ENCODE results near the gene USE1.
A peak's percentile ranks its signal among the peaks of the same experiment; 100 is the strongest.

Gene USE1

DNA sequence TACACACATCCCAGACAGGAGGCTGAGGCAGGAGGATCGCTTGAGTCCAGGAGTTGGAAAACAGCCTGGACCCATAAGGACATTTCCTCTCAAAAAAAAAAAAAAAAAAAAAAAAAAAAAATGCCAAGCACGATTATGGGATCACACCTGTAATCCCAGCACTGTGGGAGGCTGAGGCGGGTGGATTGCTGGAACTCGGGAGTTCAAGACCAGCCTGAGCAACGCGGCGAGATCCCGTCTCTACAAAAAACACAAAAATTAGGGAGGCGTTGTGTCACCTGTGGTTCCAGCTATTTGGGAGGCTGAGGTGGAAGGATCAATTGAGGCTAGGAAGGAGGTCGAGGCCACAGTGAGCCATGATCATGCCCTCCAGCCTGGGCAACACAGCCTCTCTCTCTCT is 9.9 kb downstream of the USE1 start:
- in situ Hi-C loops (cut with HindIII; ENCODE audit: low sequenced_read_pairs), result no loop called here
- TF ChIP-seq, protein P1, sequence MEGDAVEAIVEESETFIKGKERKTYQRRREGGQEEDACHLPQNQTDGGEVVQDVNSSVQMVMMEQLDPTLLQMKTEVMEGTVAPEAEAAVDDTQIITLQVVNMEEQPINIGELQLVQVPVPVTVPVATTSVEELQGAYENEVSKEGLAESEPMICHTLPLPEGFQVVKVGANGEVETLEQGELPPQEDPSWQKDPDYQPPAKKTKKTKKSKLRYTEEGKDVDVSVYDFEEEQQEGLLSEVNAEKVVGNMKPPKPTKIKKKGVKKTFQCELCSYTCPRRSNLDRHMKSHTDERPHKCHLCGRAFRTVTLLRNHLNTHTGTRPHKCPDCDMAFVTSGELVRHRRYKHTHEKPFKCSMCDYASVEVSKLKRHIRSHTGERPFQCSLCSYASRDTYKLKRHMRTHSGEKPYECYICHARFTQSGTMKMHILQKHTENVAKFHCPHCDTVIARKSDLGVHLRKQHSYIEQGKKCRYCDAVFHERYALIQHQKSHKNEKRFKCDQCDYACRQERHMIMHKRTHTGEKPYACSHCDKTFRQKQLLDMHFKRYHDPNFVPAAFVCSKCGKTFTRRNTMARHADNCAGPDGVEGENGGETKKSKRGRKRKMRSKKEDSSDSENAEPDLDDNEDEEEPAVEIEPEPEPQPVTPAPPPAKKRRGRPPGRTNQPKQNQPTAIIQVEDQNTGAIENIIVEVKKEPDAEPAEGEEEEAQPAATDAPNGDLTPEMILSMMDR (IDR thresholded peaks at IDR 0.05; ENCODE audit: low read depth, low read length, missing control alignments), result no peak
- DNase-seq (ENCODE audit: low read depth), result no peak
- no peak overlapping the region for H3K4me3 ChIP-seq (ENCODE audit: low read depth, low read length)

DNA sequence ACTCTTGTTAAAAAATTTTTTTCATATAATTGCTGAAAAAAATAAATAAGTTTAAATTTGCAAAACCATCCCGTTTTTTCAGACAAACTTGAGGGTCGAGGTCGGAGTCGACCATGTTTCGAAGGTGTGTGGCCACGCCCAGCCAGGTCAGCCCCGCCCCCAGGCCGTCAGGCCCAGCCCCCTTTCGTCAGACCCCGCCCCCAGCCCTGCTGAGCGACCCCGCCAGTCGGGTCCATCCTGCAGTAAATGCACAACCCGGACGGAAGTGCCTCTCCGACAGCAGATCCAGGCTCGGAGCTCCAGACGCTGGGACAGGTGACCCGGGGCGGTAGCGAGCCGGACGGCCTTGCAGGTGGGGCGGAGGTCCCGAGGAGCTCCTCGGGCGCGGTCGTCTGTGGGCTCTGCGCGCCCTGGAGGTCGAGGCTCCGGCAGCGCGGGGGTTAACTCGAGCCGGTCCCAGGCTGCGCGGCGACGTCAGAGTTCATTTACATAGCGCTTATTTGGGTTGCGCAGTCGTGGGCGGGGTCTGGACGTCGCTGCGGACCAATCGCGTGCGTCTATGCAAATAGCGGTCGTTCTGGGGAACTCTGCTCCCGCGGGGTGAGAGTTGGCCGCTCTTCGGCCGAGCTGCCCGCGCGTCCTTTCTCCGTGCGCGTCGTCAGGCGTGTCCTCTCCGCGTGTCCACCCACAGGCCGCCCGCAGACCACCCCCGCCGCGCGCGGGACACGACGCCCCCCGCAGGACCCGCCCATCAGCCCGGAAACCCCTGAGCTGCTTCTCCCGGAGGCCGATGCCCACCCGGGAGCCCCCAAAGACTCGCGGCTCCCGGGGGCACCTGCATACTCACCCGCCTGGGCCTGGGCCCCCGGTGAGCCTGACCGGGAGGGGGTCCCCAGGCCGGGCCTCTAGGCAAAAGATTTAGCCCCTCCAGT is 11.1 kb downstream of the USE1 start, which contains the start of gene OCEL1:
OCEL1 (plus strand) TSS at position 225 of the 932 bp plus-strand sequence; CDS start at position 247, 22 bp downstream.
- in situ Hi-C loops (cut with HindIII; ENCODE audit: low sequenced_read_pairs), result no loop called here
- DNase-seq (ENCODE audit: low read depth), result peak; percentile 92
- TF ChIP-seq, protein P1 (IDR thresholded peaks at IDR 0.05; ENCODE audit: low read depth, low read length, missing control alignments), result no peak
- peak within 1 kb of the TSS; percentile 66 for H3K4me3 ChIP-seq (ENCODE audit: low read depth, low read length)

DNA sequence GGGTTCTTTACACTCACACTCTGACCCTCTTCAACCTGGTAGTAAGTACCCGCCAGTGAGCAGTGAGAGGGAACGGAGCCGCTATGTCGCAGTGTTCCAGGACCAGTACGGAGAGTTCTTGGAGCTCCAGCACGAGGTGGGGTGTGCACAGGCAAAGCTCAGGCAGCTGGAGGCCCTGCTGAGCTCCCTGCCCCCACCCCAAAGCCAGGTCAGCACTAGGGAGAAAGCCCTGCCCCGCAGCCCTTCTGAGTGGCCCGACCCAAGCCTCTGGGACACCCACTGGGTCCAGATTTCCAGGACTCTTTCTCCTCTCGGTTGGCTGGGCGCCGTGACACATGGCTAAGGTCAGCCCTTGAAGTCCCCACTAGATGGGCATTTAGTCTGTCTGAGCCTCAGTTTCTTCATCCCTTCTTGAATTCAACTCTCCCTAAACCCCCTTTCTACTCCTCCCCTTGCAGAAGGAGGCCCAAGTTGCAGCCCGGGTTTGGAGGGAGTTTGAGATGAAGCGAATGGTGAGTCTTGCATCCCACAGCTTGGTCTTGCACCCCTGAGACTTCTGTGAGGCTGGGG is 12.7 kb downstream of the USE1 start:
- TF ChIP-seq, protein P1 (IDR thresholded peaks at IDR 0.05; ENCODE audit: low read depth, low read length, missing control alignments), result no peak
- in situ Hi-C loops (cut with HindIII; ENCODE audit: low sequenced_read_pairs), result no loop called here
- no peak for DNase-seq (ENCODE audit: low read depth)
- H3K4me3 ChIP-seq (ENCODE audit: low read depth, low read length), result no peak overlapping the region

DNA sequence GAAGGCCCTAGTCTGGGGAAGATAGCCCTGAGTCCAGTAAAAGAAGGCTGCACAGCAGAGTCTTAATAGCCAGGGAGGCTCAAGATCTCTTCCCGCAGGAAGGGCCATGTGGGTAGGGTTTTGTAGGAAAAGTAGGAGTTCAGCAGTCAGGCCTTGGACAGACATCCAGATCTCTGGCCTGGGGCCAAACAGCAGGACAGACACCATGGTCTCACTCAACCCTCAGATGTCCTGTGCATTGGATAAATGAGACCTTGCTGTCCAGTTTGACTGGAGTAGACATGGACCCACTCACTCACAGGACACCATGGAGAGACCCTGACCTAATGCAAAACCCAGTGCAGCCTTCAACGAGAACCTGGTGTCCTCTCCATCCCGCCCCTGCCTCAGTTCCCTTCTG is 14.7 kb downstream of the USE1 start:
- no peak for DNase-seq (ENCODE audit: low read depth)
- no peak overlapping the region for H3K4me3 ChIP-seq (ENCODE audit: low read depth, low read length)
- in situ Hi-C loops (cut with HindIII; ENCODE audit: low sequenced_read_pairs), result no loop called here
- TF ChIP-seq, protein P1 (IDR thresholded peaks at IDR 0.05; ENCODE audit: low read depth, low read length, missing control alignments), result no peak

DNA sequence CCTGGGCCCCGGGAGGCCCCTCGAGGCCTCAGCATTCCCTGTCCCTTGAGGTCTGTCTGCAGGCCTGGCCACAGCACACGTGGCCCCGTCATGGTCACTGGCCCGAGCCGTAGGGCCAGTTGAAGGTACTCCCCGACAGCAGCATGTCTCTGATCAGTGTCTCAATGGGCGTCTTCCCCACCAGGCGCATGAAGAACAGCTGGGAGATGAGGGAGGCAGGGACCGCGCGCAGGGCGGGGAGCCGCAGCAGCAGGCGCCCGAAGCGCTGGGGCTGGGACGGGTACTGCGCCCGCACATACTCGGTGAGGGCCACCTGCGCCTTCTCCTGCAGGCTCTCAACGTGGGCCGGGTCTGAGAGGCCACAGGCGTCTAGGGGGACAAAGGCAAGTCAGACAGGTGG is 17.1 kb downstream of the USE1 start:
- TF ChIP-seq, protein P1 (IDR thresholded peaks at IDR 0.05; ENCODE audit: low read depth, low read length, missing control alignments), result no peak
- in situ Hi-C loops (cut with HindIII; ENCODE audit: low sequenced_read_pairs), result no loop called here
- H3K4me3 ChIP-seq (ENCODE audit: low read depth, low read length), result no peak overlapping the region
- no peak for DNase-seq (ENCODE audit: low read depth)

DNA sequence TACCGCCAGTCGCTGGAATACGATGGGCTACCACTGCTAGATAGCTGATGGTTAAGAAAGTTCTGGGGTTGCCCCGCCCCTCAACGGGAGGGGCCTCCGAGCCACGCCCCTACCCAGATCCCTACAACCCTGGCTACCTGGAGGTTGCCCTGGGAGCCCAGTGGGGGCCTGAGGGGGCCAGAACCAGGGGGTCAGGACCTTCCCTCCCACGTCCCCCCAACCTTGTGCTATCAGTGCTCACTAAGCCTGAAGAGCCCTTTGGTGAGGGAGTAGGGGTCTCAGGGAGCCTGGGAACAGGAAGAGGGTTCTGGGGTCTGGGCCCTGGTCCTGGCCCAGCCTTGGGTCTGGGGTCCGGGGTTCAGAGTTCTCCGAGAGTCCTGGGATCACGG is 19.7 kb downstream of the USE1 start:
- TF ChIP-seq, protein P1 (IDR thresholded peaks at IDR 0.05; ENCODE audit: low read depth, low read length, missing control alignments), result no peak
- no peak for DNase-seq (ENCODE audit: low read depth)
- in situ Hi-C loops (cut with HindIII; ENCODE audit: low sequenced_read_pairs), result no loop called here
- peak overlapping the region; percentile 36 for H3K4me3 ChIP-seq (ENCODE audit: low read depth, low read length)

All from astrocyte of the cerebellum (primary cell).